HG03175 (cell line): ENCODE data around the gene MXRA7.
"Not testable (repeated sequence)": the region's sequence is repeated elsewhere in the genome, so short reads cannot be mapped to it uniquely, and the experiment has no call there.

Source experiments
- ATAC-seq: cut with Tn5 transposase; IDR thresholded peaks from one replicate; pipeline ENCODE4 v1.9.1; 2021; ENCODE audit warnings: mild to moderate bottlenecking, moderate library complexity; ENCODE audit not compliant: unreplicated experiment

Gene MXRA7

GRCh38 chr17:76710863-76711611 is at the start of gene MXRA7:
Gene MXRA7 (minus strand): TSS chr17:76710965. CDS start chr17:76710946, 19 bp downstream.
- ATAC-seq = no peak

GRCh38 chr17:76758570-76758969 is 47.8 kb upstream of the MXRA7 start:
- ATAC-seq = no peak

GRCh38 chr17:76757256-76757655 is 46.5 kb upstream of the MXRA7 start:
- ATAC-seq = no peak

- ATAC-seq = no peak
Observed at GRCh38 chr17:76755285-76755684, 44.5 kb upstream of the MXRA7 start.

GRCh38 chr17:76753061-76753961 is 42.5 kb upstream of the MXRA7 start:
- no peak for ATAC-seq

GRCh38 chr17:76752006-76752405 is 41.2 kb upstream of the MXRA7 start:
- no peak for ATAC-seq

- no peak for ATAC-seq
Observed at GRCh38 chr17:76751416-76751993, 40.7 kb upstream of the MXRA7 start.

- no peak for ATAC-seq
Observed at GRCh38 chr17:76748657-76749056, 37.9 kb upstream of the MXRA7 start.

GRCh38 chr17:76747716-76748363 is 37.1 kb upstream of the MXRA7 start:
- no peak for ATAC-seq

- not testable (repeated sequence) for ATAC-seq
Observed at GRCh38 chr17:76745785-76746184, 35.0 kb upstream of the MXRA7 start.

GRCh38 chr17:76744747-76745146 is 34.0 kb upstream of the MXRA7 start:
- no peak for ATAC-seq

GRCh38 chr17:76742958-76743357 is 32.2 kb upstream of the MXRA7 start:
- ATAC-seq = no peak

- no peak for ATAC-seq
Observed at GRCh38 chr17:76740329-76741118, 29.8 kb upstream of the MXRA7 start.

GRCh38 chr17:76739568-76740115 is 28.9 kb upstream of the MXRA7 start:
- not testable (repeated sequence) for ATAC-seq

GRCh38 chr17:76738468-76738850 is 27.7 kb upstream of the MXRA7 start:
- no peak for ATAC-seq

- ATAC-seq = peak; percentile 52
Observed at GRCh38 chr17:76737676-76738467, 27.1 kb upstream of the MXRA7 start, which contains the start of gene MFSD11. Gene MFSD11 (plus strand): TSS chr17:76738119. CDS start chr17:76738353, 234 bp downstream.

- ATAC-seq = peak; percentile 74
Observed at GRCh38 chr17:76737082-76737675, 26.4 kb upstream of the MXRA7 start, which contains the start of gene SRSF2. Gene SRSF2 (minus strand): TSS chr17:76737331. CDS start chr17:76737160, 171 bp downstream.

GRCh38 chr17:76736349-76737081 is 25.8 kb upstream of the MXRA7 start:
- peak; percentile 14 for ATAC-seq
